ENCODE results near the gene GM2A.

DNA sequence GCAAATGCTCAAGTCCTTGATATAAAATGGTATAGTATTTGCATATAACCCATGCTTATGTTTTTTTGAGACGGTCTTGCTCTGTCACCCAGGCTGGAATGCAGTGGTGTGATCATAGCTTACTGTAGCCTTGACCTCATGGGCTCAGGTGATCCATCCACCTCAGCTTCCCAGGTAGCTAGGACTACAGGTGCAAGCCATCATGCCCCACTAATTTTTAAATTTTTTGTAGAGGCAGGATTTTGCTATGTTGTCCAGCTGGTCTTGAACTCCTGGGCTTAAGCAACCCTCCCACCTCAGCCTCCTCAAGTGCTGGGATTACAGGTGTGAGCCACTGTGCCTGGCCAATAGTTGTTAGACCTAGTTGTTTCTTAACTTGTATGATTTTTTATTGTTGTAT, 33.3 kb downstream of the GM2A start:
- TF ChIP-seq, protein P1, sequence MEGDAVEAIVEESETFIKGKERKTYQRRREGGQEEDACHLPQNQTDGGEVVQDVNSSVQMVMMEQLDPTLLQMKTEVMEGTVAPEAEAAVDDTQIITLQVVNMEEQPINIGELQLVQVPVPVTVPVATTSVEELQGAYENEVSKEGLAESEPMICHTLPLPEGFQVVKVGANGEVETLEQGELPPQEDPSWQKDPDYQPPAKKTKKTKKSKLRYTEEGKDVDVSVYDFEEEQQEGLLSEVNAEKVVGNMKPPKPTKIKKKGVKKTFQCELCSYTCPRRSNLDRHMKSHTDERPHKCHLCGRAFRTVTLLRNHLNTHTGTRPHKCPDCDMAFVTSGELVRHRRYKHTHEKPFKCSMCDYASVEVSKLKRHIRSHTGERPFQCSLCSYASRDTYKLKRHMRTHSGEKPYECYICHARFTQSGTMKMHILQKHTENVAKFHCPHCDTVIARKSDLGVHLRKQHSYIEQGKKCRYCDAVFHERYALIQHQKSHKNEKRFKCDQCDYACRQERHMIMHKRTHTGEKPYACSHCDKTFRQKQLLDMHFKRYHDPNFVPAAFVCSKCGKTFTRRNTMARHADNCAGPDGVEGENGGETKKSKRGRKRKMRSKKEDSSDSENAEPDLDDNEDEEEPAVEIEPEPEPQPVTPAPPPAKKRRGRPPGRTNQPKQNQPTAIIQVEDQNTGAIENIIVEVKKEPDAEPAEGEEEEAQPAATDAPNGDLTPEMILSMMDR (IDR thresholded peaks at IDR 0.05) = no peak
- no peak for TF ChIP-seq POLR2A (IDR thresholded peaks at IDR 0.05)

Data from esophagus squamous epithelium (tissue), 4 donors.